ENCODE data around the gene ZNF883.
"Not testable (repeated sequence)": the region's sequence is repeated elsewhere in the genome, so short reads cannot be mapped to it uniquely, and the experiment has no call there.

Gene ZNF883

DNA sequence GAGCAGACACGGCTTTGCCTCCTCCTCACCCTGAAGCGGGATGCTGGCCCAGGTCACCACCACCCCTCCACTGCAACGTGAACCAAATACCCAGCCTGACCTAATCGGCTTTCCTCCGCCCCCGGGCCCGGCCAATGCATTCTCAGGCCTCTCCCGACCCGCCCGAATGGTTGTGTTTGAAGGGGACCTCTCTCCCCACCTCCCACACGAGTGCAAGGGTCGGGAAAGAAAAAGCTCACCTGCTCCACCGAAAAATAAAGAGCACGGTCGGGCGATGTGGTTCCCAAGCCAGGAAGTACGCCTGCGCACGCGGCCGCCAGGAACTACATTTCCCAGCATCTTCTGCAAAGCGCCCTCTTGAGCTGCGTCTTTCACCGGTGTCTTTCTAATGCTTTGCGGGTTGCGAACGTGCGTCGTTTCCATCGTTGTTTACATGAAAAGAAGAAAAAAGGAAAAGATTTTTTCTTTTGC is at the start of gene ZNF883:
Gene ZNF883 (minus strand): TSS at position 282 of the 471 bp plus-strand sequence.
- DNase-seq, result peak in 50 of 51 donors; percentile 1 to 78 (median 38)

DNA sequence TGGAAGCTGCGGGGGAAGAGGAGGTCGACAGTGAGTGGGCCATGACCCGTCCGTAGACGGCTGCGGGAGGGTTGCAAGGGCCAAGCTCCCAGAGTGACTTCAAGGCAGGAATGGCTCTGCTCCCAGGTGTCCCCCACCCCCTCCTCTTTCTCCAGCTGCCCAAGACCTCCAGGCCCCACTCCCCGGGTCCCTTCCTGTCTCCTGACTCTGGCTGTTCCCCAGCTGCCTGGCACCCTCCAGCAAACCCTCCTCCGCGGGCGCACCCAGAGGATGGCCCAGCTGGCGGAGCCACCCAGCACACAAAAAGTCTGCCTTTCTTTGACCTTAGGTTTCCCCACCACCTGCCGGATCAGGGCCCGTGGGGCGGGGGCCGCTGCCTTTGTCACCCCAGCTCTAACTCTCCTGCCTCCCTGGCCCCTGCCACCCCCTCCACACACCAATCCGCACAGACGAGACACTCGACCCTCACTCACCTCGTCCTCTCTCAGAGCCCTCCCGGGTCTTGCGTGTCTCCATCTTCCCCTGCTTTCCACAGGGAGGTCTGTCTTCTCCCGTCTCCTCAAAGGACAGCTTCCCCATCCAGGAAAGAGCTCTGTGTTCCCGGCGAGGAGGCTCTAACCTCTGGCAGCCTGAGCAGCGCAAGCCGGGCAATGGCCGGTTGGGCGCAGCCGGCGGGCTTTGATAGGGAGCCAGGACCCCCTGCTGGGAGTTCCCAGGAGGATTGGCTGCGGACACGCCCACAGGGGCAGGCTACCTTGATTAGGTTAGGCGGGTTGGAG is 49.3 kb upstream of the ZNF883 start:
- peak in 1 of 51 donors; percentile 33 for DNase-seq

DNA sequence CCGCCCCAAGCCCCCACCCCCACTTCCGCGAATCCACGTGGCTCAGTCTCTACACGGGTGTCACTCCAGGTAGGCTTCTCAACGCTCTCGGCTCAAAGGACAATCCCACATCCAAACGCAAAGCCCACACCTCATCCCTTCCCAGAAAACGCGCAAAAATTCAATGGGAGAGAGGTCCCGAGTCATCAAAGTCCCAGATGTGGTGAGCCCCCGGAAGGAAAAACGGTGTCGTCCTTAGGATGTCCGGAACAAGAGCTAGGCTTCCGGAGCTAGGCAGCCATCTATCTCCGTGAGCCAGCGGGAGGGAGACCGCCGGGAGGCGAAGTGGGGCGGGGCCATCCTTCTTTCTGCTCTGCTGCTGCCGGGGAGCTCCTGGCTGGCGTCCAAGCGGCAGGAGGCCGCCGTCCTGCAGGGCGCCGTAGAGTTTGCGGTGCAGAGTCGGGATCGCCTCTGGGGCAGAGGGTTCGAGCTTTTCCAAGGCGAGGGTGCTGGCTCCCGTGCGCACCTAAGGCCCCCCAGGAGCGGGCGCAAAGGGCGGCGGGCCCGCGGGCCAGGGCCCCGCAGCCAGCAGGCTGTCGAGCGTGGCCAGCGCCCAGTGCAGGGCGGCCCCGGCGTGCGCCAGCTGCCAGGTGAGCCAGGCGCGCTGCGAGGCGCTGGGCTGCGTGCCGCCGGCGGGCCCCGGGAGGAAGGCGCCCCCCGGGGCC is 47.7 kb upstream of the ZNF883 start:
- not testable (repeated sequence) for DNase-seq

DNA sequence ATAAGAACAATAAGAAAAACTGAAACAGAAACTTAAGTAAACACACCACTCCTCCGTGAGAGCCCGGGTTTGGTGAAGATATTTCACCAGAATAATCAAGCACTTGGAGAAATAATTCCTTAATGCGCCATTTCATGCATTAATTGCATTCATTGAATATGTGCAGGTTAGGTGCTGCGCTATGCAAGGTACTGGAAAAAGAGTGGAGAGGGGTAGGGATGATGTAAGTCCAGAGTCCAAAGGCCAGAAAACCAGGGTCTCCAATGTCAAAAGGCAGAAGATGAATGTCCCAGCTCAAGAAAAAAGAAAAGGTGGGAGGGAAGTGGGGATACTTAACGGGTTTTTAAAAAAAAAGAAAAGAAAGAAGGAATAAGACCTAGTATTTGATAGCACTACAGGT is 45.2 kb upstream of the ZNF883 start:
- DNase-seq, result no peak

DNA sequence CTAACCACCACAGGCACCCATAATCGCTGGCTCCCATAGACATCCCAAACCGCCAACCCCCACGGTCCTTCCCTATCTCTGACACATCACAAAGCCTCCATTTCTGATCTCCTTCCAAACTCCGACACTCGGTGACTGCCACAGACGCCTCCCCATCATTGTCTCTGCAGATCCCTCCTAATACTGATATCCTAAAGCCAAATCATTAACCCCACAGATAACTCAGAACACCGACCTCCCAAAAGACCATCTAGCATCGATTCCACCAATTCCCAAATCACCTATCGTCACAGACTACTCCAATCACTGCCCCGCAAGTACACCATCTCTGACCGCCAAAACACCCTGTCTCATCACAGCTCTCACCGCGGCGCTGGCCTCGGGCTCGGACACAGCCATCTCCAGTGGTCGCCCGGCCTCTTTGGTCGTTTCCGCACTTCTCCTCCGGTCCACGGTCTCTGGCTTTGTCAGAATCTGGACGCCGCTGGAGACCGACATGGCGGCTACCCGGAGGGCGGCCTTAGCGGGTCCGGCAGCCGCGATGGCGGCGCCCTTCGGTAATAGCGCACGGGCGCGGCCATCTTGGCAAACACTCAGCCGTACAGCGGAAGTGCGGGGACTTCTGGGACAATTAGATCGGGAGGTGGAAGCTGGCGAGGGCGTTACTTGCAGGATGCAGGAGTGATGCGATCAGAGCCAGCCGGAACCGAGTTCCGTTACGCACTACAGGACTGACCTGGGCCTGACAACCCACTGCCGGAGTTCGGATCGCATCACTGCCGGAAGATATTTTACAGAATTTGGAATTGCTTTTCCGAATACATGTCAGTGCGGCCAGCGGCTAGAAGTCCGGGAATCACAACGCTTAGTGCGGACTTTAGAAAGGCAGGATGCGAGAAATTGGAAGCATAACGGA is 44.5 kb upstream of the ZNF883 start, which contains the start of gene ZFP37:
Gene ZFP37 (minus strand): TSS at position 534 of the 916 bp plus-strand sequence. CDS start 36 bp downstream, at position 498.
- DNase-seq, result peak; percentile 38 to 97 (median 89)

DNA sequence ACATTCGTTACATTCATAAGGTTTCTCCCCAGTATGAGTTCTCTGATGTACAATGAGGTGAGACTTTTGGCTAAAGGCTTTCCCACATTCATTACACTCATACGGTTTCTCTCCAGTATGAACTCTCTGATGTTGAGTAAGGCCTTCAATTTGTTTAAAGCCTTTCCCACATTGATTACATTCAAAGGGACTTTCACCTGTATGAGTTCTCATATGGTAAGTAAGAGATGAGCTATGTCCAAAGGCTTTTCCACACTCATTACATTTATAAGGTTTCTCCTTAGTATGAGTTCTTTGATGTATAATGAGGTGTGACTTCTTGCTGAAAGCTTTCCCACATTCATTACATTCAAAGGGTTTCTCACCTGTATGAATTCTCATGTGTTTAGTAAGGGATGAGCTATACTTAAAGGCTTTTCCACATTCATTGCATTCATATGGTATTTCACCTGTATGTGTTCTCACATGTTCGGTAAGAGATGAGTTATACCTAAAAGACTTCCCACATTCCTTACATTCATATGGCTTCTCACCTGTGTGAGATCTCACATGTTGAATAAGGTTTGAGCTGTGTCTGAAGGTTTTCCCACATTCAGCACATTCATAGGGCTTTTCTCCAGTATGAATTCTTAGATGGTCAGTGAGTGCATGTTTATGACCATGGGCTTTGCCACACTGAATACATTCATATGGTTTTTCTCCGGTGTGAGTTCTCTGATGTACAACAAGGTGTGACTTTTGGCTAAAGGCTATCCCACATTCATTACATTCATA is 31.1 kb upstream of the ZNF883 start:
- no peak for DNase-seq

DNA sequence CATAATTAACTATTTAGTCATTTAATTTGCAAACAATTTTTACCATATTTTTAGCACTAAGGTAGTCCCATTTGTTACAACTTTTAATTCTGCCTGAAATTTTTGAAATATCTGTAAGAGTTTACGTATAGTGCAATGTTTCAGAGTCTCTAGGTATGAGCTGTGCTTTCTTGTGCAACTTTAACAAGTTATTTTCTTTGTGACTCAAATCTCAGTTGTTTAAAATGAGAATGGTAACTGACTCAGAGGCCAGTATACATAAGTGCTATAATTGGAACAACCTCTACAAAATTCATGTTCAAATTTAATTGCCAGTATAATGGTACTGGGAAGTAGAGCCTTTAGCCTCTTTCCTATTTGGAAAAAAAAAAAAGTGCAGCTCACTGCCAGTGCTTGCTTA is 14.2 kb upstream of the ZNF883 start:
- no peak for DNase-seq

DNA sequence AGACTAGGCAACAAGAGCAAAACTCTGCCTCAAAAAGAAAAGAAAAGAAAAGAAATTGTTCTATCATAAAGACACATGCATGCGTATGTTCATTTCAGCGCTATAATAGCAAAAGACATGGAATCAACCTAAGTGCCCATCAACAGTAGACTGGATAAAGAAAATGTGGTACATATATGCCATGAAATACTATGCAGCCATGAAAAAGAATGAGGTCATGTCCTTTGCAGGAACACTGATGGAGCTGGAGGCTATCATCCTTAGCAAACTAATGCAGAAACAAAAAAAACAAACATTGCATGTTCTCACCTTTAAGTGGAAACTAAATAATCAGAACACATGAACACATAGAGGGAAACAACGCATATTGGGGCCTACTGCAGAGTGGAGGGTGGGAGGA is 6.3 kb upstream of the ZNF883 start:
- DNase-seq, result no peak

DNA sequence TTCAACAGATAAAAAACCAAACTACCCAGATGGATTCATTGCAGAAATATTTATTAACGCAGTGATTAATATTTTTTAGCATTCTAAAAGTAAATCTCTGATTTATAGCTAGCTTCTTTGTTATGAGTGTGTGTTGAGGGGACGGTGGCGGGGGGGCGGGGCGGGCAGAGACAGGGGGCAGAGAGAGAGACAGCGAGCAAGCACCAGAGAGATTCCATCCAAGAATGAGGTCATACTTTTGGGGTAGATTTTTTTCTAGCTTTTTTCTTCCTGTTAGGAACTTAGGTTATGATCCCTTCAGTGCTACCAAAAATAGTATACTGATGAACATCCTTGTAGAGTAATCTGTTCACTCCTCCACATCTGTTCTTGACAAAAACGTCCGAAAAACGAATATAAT is 500 bp upstream of the ZNF883 start:
- DNase-seq, result peak in 1 of 51 donors; percentile 0

DNA sequence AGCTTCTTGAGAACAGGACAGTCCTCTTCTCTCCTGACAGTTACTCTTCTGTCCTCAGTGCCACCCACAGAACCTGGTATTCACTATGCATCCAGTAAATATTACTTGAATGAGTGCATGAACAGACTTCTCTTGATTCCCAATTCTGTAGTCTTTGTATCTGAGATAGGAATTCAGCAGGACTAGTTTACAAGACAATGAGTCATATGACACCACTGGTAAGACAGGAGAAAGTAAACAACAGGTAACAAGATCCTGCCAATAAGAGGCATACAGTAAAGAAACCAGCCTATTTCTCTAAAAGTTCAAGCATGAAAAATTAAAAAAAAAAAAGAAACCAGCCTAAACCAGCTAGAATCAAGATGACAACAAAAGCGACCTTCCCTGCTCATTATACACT is 6.2 kb downstream of the ZNF883 start:
- no peak for DNase-seq

DNA sequence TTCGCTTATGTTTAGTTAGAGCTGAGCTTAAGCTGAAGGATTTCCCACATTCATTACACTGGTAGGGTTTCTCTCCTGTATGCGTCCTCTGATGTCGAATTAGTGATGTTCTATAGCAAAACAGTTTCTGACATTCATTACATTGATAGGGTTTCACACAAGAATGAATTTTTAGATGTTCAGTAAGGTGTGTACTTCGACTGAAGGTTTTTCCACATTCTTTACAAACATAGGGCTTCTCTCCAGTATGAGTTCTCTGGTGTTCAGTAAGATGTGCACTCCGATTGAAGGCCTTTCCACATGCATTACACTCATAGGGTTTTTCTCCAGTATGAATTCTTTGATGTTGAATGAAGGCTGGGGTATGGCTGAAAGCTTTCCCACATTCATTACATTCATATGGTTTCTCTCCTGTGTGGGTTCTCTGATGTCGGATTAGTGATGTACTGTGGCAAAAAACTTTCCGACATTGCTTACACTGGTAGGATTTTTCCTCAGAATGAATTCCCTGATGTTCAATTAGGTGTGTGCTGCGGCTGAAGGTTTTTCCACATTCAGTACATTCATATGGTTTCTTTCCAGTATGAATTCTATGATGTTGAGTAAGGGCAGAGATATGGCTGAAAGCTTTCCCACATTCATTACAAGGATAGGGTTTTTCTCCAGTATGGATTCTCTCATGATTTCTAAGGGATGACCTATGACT is 14.6 kb downstream of the ZNF883 start:
- DNase-seq, result no peak

DNA sequence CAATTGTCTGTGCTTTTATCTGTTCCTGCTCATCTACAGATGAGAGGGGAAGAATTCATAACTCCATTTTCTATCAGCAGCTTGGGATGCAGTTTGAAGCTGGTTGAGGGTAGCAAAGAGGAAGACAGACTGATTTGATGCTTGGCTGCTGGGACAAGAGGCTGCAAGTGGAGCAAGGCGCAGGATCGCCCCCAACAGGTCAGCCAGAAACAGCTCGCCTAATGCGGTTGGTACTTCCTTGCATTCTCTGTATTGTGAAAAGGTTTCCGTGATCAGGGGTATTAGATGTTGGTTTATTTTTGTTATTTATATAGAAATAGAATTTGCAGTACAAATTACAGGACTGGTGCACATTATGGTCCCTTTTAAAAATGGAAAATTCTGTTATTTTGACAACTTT is 40.6 kb downstream of the ZNF883 start:
- DNase-seq, result no peak

DNA sequence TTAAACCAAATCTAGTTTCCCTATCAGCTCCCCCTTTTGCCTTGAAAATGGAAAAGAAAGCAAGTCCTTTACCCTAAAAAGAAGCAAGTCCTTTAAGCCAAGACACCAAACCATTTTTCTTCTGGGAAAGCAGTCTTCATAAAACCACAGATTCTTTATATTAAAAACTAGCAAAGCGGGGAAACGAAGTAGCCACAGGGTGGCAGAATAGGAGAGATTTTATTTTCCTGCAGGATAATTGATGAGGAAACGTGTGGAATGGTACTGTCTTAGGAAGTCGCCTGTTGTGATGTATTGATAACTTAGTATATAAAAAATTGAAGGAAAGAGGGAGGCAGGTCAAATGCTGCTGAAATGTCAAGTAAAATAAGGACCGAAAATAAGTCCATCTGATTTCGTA is 41.1 kb downstream of the ZNF883 start:
- DNase-seq, result no peak

DNA sequence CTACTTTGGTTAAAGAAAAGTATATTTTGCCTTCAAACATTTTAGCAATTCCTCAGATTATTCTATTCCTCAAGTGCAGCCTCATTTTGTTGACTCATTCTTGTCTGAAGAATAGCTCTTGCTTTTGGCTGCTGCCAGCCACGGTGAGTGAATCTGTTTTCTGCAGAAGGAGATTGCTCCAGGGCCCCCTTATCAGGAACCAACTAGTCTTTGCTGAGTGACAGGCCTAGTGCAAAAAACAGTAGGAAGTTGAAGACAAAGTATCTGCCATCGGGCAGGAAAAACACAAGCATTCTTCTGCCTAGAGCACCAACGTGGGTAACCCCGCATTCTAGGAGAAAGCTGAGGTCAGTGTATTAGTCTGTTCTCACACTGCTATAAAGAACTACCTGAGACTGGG is 42.3 kb downstream of the ZNF883 start:
- no peak for DNase-seq

DNA sequence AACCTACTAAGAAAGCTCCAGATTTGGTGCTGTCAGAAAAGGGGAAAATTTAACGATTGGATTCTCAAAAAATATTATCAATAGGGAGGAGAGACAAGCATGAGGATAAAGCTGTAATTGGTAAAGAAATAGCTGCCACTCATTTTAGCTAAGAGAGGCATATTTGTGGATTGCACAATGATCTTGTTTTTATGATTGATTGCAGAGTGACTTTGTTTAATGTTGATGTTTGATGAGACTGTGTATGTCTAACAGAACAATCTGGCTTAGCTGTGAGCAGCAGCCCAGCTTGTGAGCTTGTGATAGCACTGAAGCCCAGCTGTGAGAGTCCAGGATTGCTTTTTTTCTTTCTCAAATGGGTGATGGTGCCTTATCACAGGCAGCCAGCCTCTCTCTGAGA is 56.4 kb downstream of the ZNF883 start:
- DNase-seq, result no peak

DNA sequence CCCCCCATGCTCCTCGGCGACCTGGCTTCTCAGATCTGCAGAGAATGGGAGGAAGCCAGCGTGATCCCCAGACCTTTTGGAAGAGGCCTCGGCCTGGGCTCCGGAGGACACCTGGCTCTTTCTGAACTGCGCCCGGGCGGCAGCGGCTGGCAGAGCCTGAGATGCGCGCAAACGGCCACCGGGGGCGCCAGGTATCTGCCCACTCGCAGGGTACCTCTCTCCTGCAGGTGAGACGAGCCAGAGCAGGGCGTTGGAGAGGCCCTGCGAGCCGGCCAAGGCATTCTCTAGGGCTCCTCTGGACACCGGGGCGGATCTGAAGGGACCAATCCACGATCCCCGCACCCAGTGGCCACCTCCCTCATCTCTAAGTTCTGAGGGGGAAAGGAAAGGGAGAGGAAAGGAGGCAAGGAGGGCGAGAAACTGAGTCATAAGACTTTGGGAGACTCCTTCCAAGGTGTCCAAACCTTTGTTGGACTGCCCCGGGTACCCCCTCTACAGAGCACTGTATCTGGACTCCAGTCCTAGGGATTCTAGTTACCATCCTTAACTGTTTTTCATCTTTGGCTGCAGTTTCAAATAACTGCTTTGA is 66.3 kb downstream of the ZNF883 start:
- DNase-seq, result no peak

DNA sequence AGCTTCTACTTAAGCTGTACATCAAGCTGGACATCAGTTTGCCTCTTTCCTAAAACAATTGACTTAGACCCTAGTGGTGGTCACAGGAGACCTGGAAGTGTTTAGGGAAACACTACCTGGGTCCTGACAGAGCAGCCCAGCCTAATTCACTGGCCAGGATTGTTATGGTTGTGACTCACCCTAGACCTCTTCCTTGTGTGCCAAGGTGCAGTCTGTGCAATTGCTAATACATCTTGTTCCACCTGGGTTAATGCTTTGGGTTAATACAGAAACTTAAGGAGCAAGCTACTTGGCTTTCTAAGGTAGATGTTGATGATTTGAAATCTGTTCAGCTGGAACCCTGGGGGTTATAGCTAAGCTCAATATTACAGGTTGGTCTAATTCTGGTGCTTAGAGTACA is 72.6 kb downstream of the ZNF883 start:
- DNase-seq, result no peak

DNA sequence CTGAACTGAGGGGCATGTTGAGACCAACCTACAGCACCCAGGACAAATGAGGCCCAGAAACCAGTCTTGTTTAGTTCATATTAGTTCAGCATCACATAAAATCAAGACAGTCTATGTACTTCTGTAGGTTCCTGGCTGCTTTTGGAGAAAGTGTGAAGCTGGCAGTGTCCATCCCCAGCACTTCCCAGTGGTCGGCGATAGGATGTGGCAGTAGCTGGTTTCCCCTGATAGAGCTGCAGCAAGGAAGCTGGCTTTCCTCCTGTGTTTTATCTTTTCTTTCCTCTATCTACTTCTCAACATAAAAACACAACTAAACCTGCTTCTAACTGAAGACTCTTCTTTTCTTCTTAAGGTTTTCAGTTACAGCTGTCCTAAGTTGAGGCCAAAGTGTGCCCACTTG is 78.3 kb downstream of the ZNF883 start:
- DNase-seq, result no peak

DNA sequence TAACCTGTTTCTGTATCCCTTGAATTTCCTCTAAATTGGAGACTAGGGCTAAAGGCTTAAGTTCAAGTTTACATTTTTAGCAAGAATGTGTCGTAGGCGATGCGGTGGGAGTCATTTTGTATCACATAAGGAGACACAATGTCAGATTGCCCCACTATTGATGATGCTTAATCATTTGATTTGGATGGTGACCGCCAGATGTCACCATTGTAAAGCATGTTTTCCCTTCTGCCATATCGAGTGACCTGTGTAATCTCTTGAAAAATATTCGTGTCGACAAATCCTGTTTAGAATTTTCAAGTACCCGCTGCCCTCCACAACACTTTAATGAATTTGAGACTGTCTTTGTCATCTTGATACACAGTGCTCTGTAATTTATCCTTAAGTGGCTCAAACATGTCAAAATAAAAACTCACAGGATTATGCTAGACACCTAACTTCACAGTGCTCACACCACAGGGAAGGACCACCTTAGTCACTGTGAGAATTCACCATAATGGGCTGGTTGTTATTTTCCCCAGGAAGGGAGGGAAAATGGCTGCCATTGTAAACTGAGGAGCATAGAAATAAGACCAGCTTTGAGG is 86.8 kb downstream of the ZNF883 start:
- DNase-seq, result peak in 11 of 51 donors; percentile 1 to 26 (median 3)
